DND-41 (cell line): ENCODE data around the gene PEX5L.

Experiments used
- EZH2 ChIP-seq: IDR thresholded peaks from 3 replicates; pipeline ENCODE4 v1.6.1; 2012; ENCODE audit warnings: borderline replicate concordance, low read depth, mild to moderate bottlenecking, moderate library complexity, low read length, inconsistent platforms; ENCODE audit not compliant: severe bottlenecking
- TF ChIP-seq, protein P1 (sequence below): IDR thresholded peaks from 2 replicates; pipeline ENCODE4 v1.5.1; 2012; ENCODE audit warnings: borderline replicate concordance, low read length, moderate library complexity, mild to moderate bottlenecking; ENCODE audit not compliant: poor library complexity, severe bottlenecking; ENCODE audit errors: extremely low read depth

DNA sequence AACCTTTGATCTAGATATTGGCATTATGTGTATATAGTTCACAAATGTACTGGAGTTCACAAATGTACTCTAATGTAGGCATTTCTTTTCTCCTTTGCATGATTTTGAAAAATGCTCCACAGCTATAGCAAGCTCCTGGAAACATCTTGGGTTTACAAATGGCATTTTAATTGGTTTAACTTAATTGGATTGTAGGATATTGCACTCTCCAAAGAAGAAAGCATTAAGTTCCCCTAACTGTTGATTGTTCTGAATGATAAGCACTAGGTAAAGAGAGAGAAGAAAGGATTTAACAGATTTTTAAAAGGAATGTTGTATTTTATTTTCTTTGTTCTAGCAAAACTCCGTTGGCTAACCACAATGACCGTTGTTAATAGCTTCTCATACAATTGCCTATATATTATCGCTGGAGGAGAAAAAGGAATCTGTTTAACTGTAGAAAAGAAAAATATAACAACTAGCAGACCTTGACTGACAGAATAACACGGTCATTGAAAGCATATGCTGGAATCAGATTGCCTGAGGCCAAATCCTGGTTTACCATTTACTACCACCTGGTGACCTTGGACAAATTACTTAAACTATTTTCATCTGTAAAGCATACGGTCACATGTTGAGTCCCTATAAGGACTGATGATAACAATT lies 170.8 kb downstream of the PEX5L start:
- no peak for TF ChIP-seq EZH2
- TF ChIP-seq, protein P1, sequence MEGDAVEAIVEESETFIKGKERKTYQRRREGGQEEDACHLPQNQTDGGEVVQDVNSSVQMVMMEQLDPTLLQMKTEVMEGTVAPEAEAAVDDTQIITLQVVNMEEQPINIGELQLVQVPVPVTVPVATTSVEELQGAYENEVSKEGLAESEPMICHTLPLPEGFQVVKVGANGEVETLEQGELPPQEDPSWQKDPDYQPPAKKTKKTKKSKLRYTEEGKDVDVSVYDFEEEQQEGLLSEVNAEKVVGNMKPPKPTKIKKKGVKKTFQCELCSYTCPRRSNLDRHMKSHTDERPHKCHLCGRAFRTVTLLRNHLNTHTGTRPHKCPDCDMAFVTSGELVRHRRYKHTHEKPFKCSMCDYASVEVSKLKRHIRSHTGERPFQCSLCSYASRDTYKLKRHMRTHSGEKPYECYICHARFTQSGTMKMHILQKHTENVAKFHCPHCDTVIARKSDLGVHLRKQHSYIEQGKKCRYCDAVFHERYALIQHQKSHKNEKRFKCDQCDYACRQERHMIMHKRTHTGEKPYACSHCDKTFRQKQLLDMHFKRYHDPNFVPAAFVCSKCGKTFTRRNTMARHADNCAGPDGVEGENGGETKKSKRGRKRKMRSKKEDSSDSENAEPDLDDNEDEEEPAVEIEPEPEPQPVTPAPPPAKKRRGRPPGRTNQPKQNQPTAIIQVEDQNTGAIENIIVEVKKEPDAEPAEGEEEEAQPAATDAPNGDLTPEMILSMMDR: no peak
